Measurements from ENCODE around the gene MEOX2.

The MEOX2 gene

GRCh38 chr7:15601175-15601574 lies 85.3 kb downstream of the MEOX2 start:
- ChIA-PET CTCF (no interaction called here), POLR2A (no interaction called here)
- TF ChIP-seq TARDBP (IDR thresholded peaks at IDR 0.05) (no peak), NFRKB (IDR thresholded peaks at IDR 0.05) (no peak), FOXM1 (IDR thresholded peaks at IDR 0.05; ENCODE audit: borderline replicate concordance) (no peak), SUZ12 (IDR thresholded peaks at IDR 0.05) (no peak), PKNOX1 (IDR thresholded peaks at IDR 0.05) (no peak), ZNF384 (IDR thresholded peaks at IDR 0.05) (no peak), LEF1 (IDR thresholded peaks at IDR 0.05; ENCODE audit: borderline replicate concordance) (no peak), FOXK2 (IDR thresholded peaks at IDR 0.05) (no peak), ELF4 (IDR thresholded peaks at IDR 0.05) (no peak), SP1 (IDR thresholded peaks at IDR 0.05) (no peak), L3MBTL2 (conservative IDR thresholded peaks at IDR 0.05) (no peak), ARNT (IDR thresholded peaks at IDR 0.05) (no peak), BHLHE40 (IDR thresholded peaks at IDR 0.05; ENCODE audit: borderline replicate concordance) (no peak), HDGF (IDR thresholded peaks at IDR 0.05; ENCODE audit: borderline replicate concordance) (no peak), FOXA1 (IDR thresholded peaks at IDR 0.05) (no peak), CTBP1 (IDR thresholded peaks at IDR 0.05; ENCODE audit: borderline replicate concordance) (no peak)
- DNase-seq (ENCODE audit: extremely low spot score) = no peak

GRCh38 chr7:15600298-15600697 lies 86.2 kb downstream of the MEOX2 start:
- no peak for DNase-seq (ENCODE audit: extremely low spot score)
- TF ChIP-seq NFRKB (IDR thresholded peaks at IDR 0.05) (no peak), HDGF (IDR thresholded peaks at IDR 0.05; ENCODE audit: borderline replicate concordance) (no peak), SUZ12 (IDR thresholded peaks at IDR 0.05) (no peak), ARNT (IDR thresholded peaks at IDR 0.05) (no peak), FOXM1 (IDR thresholded peaks at IDR 0.05; ENCODE audit: borderline replicate concordance) (no peak), SP1 (IDR thresholded peaks at IDR 0.05) (no peak), ZNF384 (IDR thresholded peaks at IDR 0.05) (no peak), LEF1 (IDR thresholded peaks at IDR 0.05; ENCODE audit: borderline replicate concordance) (no peak), FOXK2 (IDR thresholded peaks at IDR 0.05) (no peak), CTBP1 (IDR thresholded peaks at IDR 0.05; ENCODE audit: borderline replicate concordance) (no peak), TARDBP (IDR thresholded peaks at IDR 0.05) (no peak), FOXA1 (IDR thresholded peaks at IDR 0.05) (no peak), PKNOX1 (IDR thresholded peaks at IDR 0.05) (no peak), ELF4 (IDR thresholded peaks at IDR 0.05) (no peak), L3MBTL2 (conservative IDR thresholded peaks at IDR 0.05) (no peak), BHLHE40 (IDR thresholded peaks at IDR 0.05; ENCODE audit: borderline replicate concordance) (no peak)
- ChIA-PET CTCF (no interaction called here), POLR2A (no interaction called here)

GRCh38 chr7:15594461-15594860 lies 92.0 kb downstream of the MEOX2 start:
- ChIA-PET CTCF (no interaction called here), POLR2A (no interaction called here)
- TF ChIP-seq PKNOX1 (IDR thresholded peaks at IDR 0.05) = no peak
- TF ChIP-seq NFRKB (IDR thresholded peaks at IDR 0.05) = no peak
- no peak for TF ChIP-seq FOXA1 (IDR thresholded peaks at IDR 0.05)
- no peak for TF ChIP-seq SUZ12 (IDR thresholded peaks at IDR 0.05)
- no peak for TF ChIP-seq BHLHE40 (IDR thresholded peaks at IDR 0.05; ENCODE audit: borderline replicate concordance)
- no peak for TF ChIP-seq SP1 (IDR thresholded peaks at IDR 0.05)
- no peak for TF ChIP-seq LEF1 (IDR thresholded peaks at IDR 0.05; ENCODE audit: borderline replicate concordance)
- no peak for TF ChIP-seq HDGF (IDR thresholded peaks at IDR 0.05; ENCODE audit: borderline replicate concordance)
- no peak for TF ChIP-seq ZNF384 (IDR thresholded peaks at IDR 0.05)
- no peak for DNase-seq (ENCODE audit: extremely low spot score)

GRCh38 chr7:15593382-15593781 lies 93.1 kb downstream of the MEOX2 start:
- CTCF ChIA-PET = no interaction called here
- TF ChIP-seq TARDBP (IDR thresholded peaks at IDR 0.05) (no peak), FOXA1 (IDR thresholded peaks at IDR 0.05) (no peak), ELF4 (IDR thresholded peaks at IDR 0.05) (no peak), NFRKB (IDR thresholded peaks at IDR 0.05) (no peak), HDGF (IDR thresholded peaks at IDR 0.05; ENCODE audit: borderline replicate concordance) (no peak), CTBP1 (IDR thresholded peaks at IDR 0.05; ENCODE audit: borderline replicate concordance) (no peak), PKNOX1 (IDR thresholded peaks at IDR 0.05) (no peak), FOXK2 (IDR thresholded peaks at IDR 0.05) (no peak), ARNT (IDR thresholded peaks at IDR 0.05) (no peak), SUZ12 (IDR thresholded peaks at IDR 0.05) (no peak), ZNF384 (IDR thresholded peaks at IDR 0.05) (no peak), L3MBTL2 (conservative IDR thresholded peaks at IDR 0.05) (no peak), LEF1 (IDR thresholded peaks at IDR 0.05; ENCODE audit: borderline replicate concordance) (no peak)
- POLR2A ChIA-PET = no interaction called here
- no peak for DNase-seq (ENCODE audit: extremely low spot score)

GRCh38 chr7:15586266-15586665 lies 100.2 kb downstream of the MEOX2 start:
- TF ChIP-seq HDGF (IDR thresholded peaks at IDR 0.05; ENCODE audit: borderline replicate concordance) (no peak), L3MBTL2 (conservative IDR thresholded peaks at IDR 0.05) (no peak), CTBP1 (IDR thresholded peaks at IDR 0.05; ENCODE audit: borderline replicate concordance) (no peak), LEF1 (IDR thresholded peaks at IDR 0.05; ENCODE audit: borderline replicate concordance) (no peak), PKNOX1 (IDR thresholded peaks at IDR 0.05) (no peak), ELF4 (IDR thresholded peaks at IDR 0.05) (no peak), FOXA1 (IDR thresholded peaks at IDR 0.05) (no peak), SUZ12 (IDR thresholded peaks at IDR 0.05) (no peak), ZNF384 (IDR thresholded peaks at IDR 0.05) (no peak), ARNT (IDR thresholded peaks at IDR 0.05) (no peak), NFRKB (IDR thresholded peaks at IDR 0.05) (no peak), FOXK2 (IDR thresholded peaks at IDR 0.05) (no peak), BHLHE40 (IDR thresholded peaks at IDR 0.05; ENCODE audit: borderline replicate concordance) (no peak), TARDBP (IDR thresholded peaks at IDR 0.05) (no peak), FOXM1 (IDR thresholded peaks at IDR 0.05; ENCODE audit: borderline replicate concordance) (no peak), SP1 (IDR thresholded peaks at IDR 0.05) (no peak)
- ChIA-PET POLR2A (no interaction called here), CTCF (no interaction called here)
- DNase-seq (ENCODE audit: extremely low spot score) = no peak

All from HEK293T (cell line).